A673 (cell line): Measurements from ENCODE around the gene LAMB4.

Experiments
- CTCF ChIP-seq: fragments of 300-800, 200-600 bp; sonication (generic); conservative IDR thresholded peaks from 2 replicates; pipeline ENCODE4 v1.5.1; 2017; ENCODE audit warnings: low read depth, mild to moderate bottlenecking, antibody characterized with exemption, low read length, moderate library complexity, mixed read lengths
- EZH2 ChIP-seq: fragments of 200-600 bp; sonication (generic); IDR thresholded peaks from 2 replicates; pipeline ENCODE4 v1.6.1; 2017; ENCODE audit warnings: borderline replicate concordance, low read depth, mild to moderate bottlenecking, mixed read lengths, antibody characterized with exemption, low read length; ENCODE audit not compliant: poor library complexity, severe bottlenecking

DNA sequence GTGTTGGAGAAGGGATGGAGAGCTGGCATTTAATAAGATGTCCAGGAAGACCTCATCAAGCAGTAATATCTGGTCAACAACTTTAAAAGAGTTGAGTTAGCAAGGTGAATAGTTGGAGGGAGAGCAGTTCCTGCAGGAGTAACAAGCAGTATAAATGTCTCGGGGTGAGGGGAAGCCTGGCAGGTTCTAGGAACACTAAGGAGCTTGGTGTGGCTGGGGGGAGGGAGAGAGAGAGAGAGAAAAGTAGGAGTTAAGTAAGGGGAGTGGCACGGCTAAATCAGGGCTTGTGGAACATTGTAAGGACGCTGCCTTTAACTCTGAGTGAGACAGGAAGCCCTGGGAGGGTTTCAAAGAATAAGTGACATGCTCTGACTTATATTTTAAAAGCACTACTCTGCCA, 22.0 kb upstream of the LAMB4 start:
- no peak for TF ChIP-seq CTCF
- TF ChIP-seq EZH2, result no peak
